Panc1 (cell line): ENCODE results near the gene SUCLG2. TPM values are rescaled to one million over a fixed set of nuclear protein-coding genes. Genes with fewer than 3 reads are reported as not detected.

Experiments
- ATAC-seq: fragments of 200-7000 bp; cut with Tn5 transposase; 2 replicates; pipeline ENCODE4 v1.9.1; 2020; ENCODE audit warnings: mild to moderate bottlenecking, moderate library complexity
- BruUV-seq: library from RNA; stranded (reverse); fragments of 400-500 nt; replicated peaks from 2 replicates; lab custom pipeline; 2021; lab: Mats Ljungman, UMichigan
- CTCF ChIA-PET: fragments of 300-600 bp; sonication (Branson Sonifier 250); formaldehyde crosslinking; loops from one replicate; lab custom pipeline; 2022; ENCODE audit warnings: antibody characterized with exemption; lab: Charles Lee
- POLR2A ChIA-PET: fragments of 300-600 bp; sonication (Branson Sonifier 250); formaldehyde crosslinking; loops from one replicate; lab custom pipeline; 2022; ENCODE audit warnings: antibody characterized with exemption; lab: Charles Lee
- DNase-seq: peaks from one replicate; pipeline ENCODE4 v3.0.0-alpha.2; 2010; ENCODE audit warnings: low read depth, low spot score
- H3K27ac ChIP-seq: 2 replicates; pipeline ENCODE4 v1.5.1; 2011; ENCODE audit warnings: mild to moderate bottlenecking, low read length, inconsistent platforms
- H3K27me3 ChIP-seq: fragments of 200-500 bp; sonication (Bioruptor generic); 2 replicates; pipeline ENCODE4 v1.6.0; 2014; ENCODE audit warnings: low read length, inconsistent platforms; ENCODE audit not compliant: control insufficient read depth, insufficient read depth
- H3K36me3 ChIP-seq: fragments of 200-500 bp; sonication (Bioruptor generic); 2 replicates; pipeline ENCODE4 v1.5.1; 2014; ENCODE audit warnings: inconsistent platforms, mild to moderate bottlenecking, low read length, moderate library complexity; ENCODE audit not compliant: control insufficient read depth, insufficient read depth
- H3K4me1 ChIP-seq: 2 replicates; pipeline ENCODE4 v1.5.1; 2011; ENCODE audit warnings: inconsistent platforms, mild to moderate bottlenecking, low read length, moderate library complexity; ENCODE audit not compliant: control insufficient read depth, insufficient read depth
- H3K4me3 ChIP-seq, 2 experiments: 2 replicates each; pipeline ENCODE4 v1.5.1; 2011 to 2012; ENCODE audit warnings: low read depth in 2 of 2, low read length in 2 of 2, mild to moderate bottlenecking in 2 of 2, inconsistent platforms in 1 of 2, moderate library complexity in 1 of 2
- H3K9me3 ChIP-seq: fragments of 200-500 bp; sonication (Bioruptor generic); 2 replicates; pipeline ENCODE4 v1.5.1; 2014; ENCODE audit warnings: low read depth, mild to moderate bottlenecking, inconsistent platforms, low read length, moderate library complexity; ENCODE audit not compliant: control insufficient read depth, insufficient read depth
- CTCF ChIP-seq: fragments of 450-650 bp; IDR thresholded peaks from 2 replicates; pipeline ENCODE4 v1.5.1; 2017; ENCODE audit warnings: mild to moderate bottlenecking
- POLR2AphosphoS5 ChIP-seq: IDR thresholded peaks from 2 replicates; pipeline ENCODE4 v1.6.1; 2012; ENCODE audit warnings: mild to moderate bottlenecking, low read depth, low read length, moderate library complexity
- REST ChIP-seq, 2 experiments: IDR thresholded peaks; 2 replicates each; pipeline ENCODE4 v1.6.1; 2011 to 2012; ENCODE audit warnings: low read depth in 2 of 2, control low read depth in 1 of 2, low read length in 1 of 2, mild to moderate bottlenecking in 1 of 2, moderate library complexity in 1 of 2; ENCODE audit not compliant: insufficient read depth in 1 of 2
- SIN3A ChIP-seq: IDR thresholded peaks from 2 replicates; pipeline ENCODE4 v1.6.1; 2012; ENCODE audit warnings: low read depth, mild to moderate bottlenecking, low read length, moderate library complexity, borderline replicate concordance; ENCODE audit not compliant: insufficient read depth
- TCF7L2 ChIP-seq: IDR thresholded peaks from 2 replicates; pipeline ENCODE4 v1.6.1; 2011; ENCODE audit warnings: mild to moderate bottlenecking, low read depth, low read length, inconsistent platforms
- in situ Hi-C: cut with HindIII; loops from 2 replicates; pipeline ENCODE4 v1.10.0; 2016; ENCODE audit warnings: low sequenced_read_pairs, low pct_unique_long_range_greater_than_20kb
- intact Hi-C: fragments of 100-400 bp; cut with micrococcal nuclease; formaldehyde crosslinking; loops from one replicate; pipeline ENCODE4 v1.10.0; 2022; ENCODE audit not compliant: unreplicated experiment
- total RNA-seq: library from RNA; stranded (reverse); gene quantifications from one replicate; pipeline ENCODE4 v1.2.1, GENCODE V29; 2021; ENCODE audit not compliant: unreplicated experiment

The SUCLG2 gene
- total RNA-seq, 1 experiment from 2014 or later: 28.3 TPM

GRCh38 chr3:67460841-67461510 is 193.4 kb downstream of the SUCLG2 start:
- intact Hi-C loops: no loop called here
- TF ChIP-seq POLR2AphosphoS5: no peak
- no peak for TF ChIP-seq TCF7L2
- TF ChIP-seq CTCF: no peak
- TF ChIP-seq SIN3A: no peak
- no peak for TF ChIP-seq REST (IDR thresholded peaks at IDR 0.05; ENCODE audit: insufficient read depth in 1 of 2, low read depth in 2 of 2, low read length in 1 of 2)
- ATAC-seq: no peak
- no peaks in the 10 kb centered on the region for H3K9me3 ChIP-seq
- no peaks in the 10 kb centered on the region for H3K36me3 ChIP-seq
- CTCF ChIA-PET: no interaction called here
- no peak overlapping the region for H3K27ac ChIP-seq
- POLR2A ChIA-PET: no interaction called here
- in situ Hi-C loops: no loop called here
- no peak overlapping the region for H3K4me3 ChIP-seq
- no TSS peak for BruUV-seq
- no peak for DNase-seq
- no peaks in the 10 kb centered on the region for H3K4me1 ChIP-seq
- H3K27me3 ChIP-seq: no peaks in the 10 kb centered on the region

GRCh38 chr3:67459796-67460195 is 194.6 kb downstream of the SUCLG2 start:
- in situ Hi-C loops: no loop called here
- H3K4me3 ChIP-seq: no peak overlapping the region
- H3K36me3 ChIP-seq: no peaks in the 10 kb centered on the region
- H3K9me3 ChIP-seq: no peaks in the 10 kb centered on the region
- no peak for TF ChIP-seq TCF7L2
- no peak for TF ChIP-seq SIN3A
- no peak for TF ChIP-seq CTCF
- no peak for TF ChIP-seq REST (IDR thresholded peaks at IDR 0.05; ENCODE audit: insufficient read depth in 1 of 2, low read depth in 2 of 2, low read length in 1 of 2)
- TF ChIP-seq POLR2AphosphoS5: no peak
- intact Hi-C loops: no loop called here
- ATAC-seq (no peak), DNase-seq (no peak)
- H3K27me3 ChIP-seq: no peaks in the 10 kb centered on the region
- CTCF ChIA-PET: no interaction called here
- POLR2A ChIA-PET: no interaction called here
- BruUV-seq: no TSS peak
- H3K27ac ChIP-seq: no peak overlapping the region
- H3K4me1 ChIP-seq: no peaks in the 10 kb centered on the region
